Neural progenitor cell (in vitro differentiated cells): ENCODE data around the gene NRROS.
"Not testable (repeated sequence)": the region's sequence is repeated elsewhere in the genome, so short reads cannot be mapped to it uniquely, and the experiment has no call there.

Experiments used
- CTCF ChIP-seq: fragments of 200-600 bp; sonication (generic); IDR thresholded peaks from 2 replicates; pipeline ENCODE4 v1.5.1; 2017; ENCODE audit warnings: antibody characterized with exemption, mild to moderate bottlenecking
- EZH2 ChIP-seq: fragments of 200-600 bp; sonication (generic); IDR thresholded peaks from 2 replicates; pipeline ENCODE4 v1.6.1; 2017; ENCODE audit warnings: antibody characterized with exemption, mild to moderate bottlenecking, moderate library complexity
- EZH2phosphoT487 ChIP-seq: fragments of 200-600 bp; sonication (generic); IDR thresholded peaks from 2 replicates; pipeline ENCODE4 v1.6.1; 2017; ENCODE audit warnings: antibody characterized with exemption

GRCh38 chr3:196637941-196638340 lies 1.6 kb upstream of the NRROS start:
- not testable (repeated sequence) for TF ChIP-seq CTCF, EZH2phosphoT487, EZH2
